GM12878 (cell line): ENCODE results near the gene RTN4R.

Experiments
- CBX5 ChIP-seq: sonication (generic); IDR thresholded peaks from 2 replicates; pipeline ENCODE4 v1.6.1; 2016; ENCODE audit warnings: low read depth, moderate library complexity, mild to moderate bottlenecking, inconsistent platforms
- CEBPB ChIP-seq, 2 experiments: fragments of 150-350 bp in 1 of 2; IDR thresholded peaks; 2 replicates each; pipeline ENCODE4 v1.6.1; 2012 to 2014; ENCODE audit warnings: low read depth in 2 of 2, low read length in 2 of 2, borderline replicate concordance in 1 of 2, inconsistent platforms in 1 of 2
- CTCF ChIP-seq, 3 experiments: IDR thresholded peaks in 2 of 3; conservative IDR thresholded peaks in 1 of 3; 2 replicates each; pipeline ENCODE4 v1.5.1; 2011; ENCODE audit warnings: low read depth in 3 of 3, low read length in 3 of 3, mild to moderate bottlenecking in 3 of 3, control low read depth in 2 of 3, moderate library complexity in 2 of 3, inconsistent platforms in 1 of 3, mixed read lengths in 1 of 3; ENCODE audit not compliant: control insufficient read depth in 2 of 3, insufficient read depth in 1 of 3; ENCODE audit errors: extremely low read depth in 1 of 3
- EP300 ChIP-seq, 2 experiments: fragments of 150-350 bp in 1 of 2; IDR thresholded peaks; 2 replicates each; pipeline ENCODE4 v1.6.1; 2011 to 2012; ENCODE audit warnings: low read depth in 2 of 2, low read length in 2 of 2, borderline replicate concordance in 1 of 2, improper control_type of control experiment in 1 of 2, inconsistent platforms in 1 of 2; ENCODE audit not compliant: control insufficient read depth in 1 of 2
- MAX ChIP-seq: IDR thresholded peaks from 2 replicates; pipeline ENCODE4 v1.6.1; 2012; ENCODE audit warnings: low read depth, low read length, improper control_type of control experiment
- MYC ChIP-seq: IDR thresholded peaks from 2 replicates; pipeline ENCODE4 v1.6.1; 2011; ENCODE audit warnings: mild to moderate bottlenecking, low read length, moderate library complexity, inconsistent platforms; ENCODE audit not compliant: insufficient read depth, insufficient replicate concordance, insufficient read length, severe bottlenecking
- POLR2A ChIP-seq: IDR thresholded peaks from 2 replicates; pipeline ENCODE4 v1.6.1; 2011; ENCODE audit warnings: low read depth, mild to moderate bottlenecking, low read length
- POLR2AphosphoS5 ChIP-seq: IDR thresholded peaks from 2 replicates; pipeline ENCODE4 v1.6.1; 2011; ENCODE audit warnings: mild to moderate bottlenecking, low read length, inconsistent platforms
- RUNX3 ChIP-seq: IDR thresholded peaks from 2 replicates; pipeline ENCODE4 v1.6.1; 2012; ENCODE audit warnings: low read length, inconsistent platforms
- SMARCA5 ChIP-seq: fragments of 450-650 bp; IDR thresholded peaks from 2 replicates; pipeline ENCODE4 v1.6.1; 2017; ENCODE audit warnings: mild to moderate bottlenecking
- TAF1 ChIP-seq: IDR thresholded peaks from 2 replicates; pipeline ENCODE4 v1.6.1; 2011; ENCODE audit warnings: mild to moderate bottlenecking, low read depth, low read length, borderline replicate concordance
- USF2 ChIP-seq: IDR thresholded peaks from 2 replicates; pipeline ENCODE4 v1.6.1; 2011; ENCODE audit warnings: low read depth, low read length, improper control_type of control experiment, borderline replicate concordance
- ZNF687 ChIP-seq: fragments of 450-650 bp; IDR thresholded peaks from 2 replicates; pipeline ENCODE4 v1.6.1; 2017; ENCODE audit warnings: mild to moderate bottlenecking, moderate library complexity

GRCh38 chr22:20218326-20218872, 49.7 kb downstream of the RTN4R start:
- TF ChIP-seq CTCF (IDR thresholded peaks at IDR 0.05 in 2 of 3, conservative IDR thresholded peaks at IDR 0.05 in 1 of 3; ENCODE audit: control insufficient read depth in 2 of 3, extremely low read depth in 1 of 3, insufficient read depth in 1 of 3, low read depth in 3 of 3, low read length in 3 of 3) (no peak), ZNF687 (no peak), POLR2AphosphoS5 (no peak), CEBPB (IDR thresholded peaks at IDR 0.05; ENCODE audit: borderline replicate concordance in 1 of 2, low read depth in 2 of 2, low read length in 2 of 2) (no peak), USF2 (no peak), SMARCA5 (no peak), CBX5 (no peak), RUNX3 (no peak), POLR2A (no peak), MAX (no peak), EP300 (IDR thresholded peaks at IDR 0.05; ENCODE audit: borderline replicate concordance in 1 of 2, control insufficient read depth in 1 of 2, low read depth in 2 of 2, low read length in 2 of 2) (no peak), MYC (no peak), TAF1 (no peak)
